ENCODE results near the gene TMPRSS4.

The TMPRSS4 gene

DNA sequence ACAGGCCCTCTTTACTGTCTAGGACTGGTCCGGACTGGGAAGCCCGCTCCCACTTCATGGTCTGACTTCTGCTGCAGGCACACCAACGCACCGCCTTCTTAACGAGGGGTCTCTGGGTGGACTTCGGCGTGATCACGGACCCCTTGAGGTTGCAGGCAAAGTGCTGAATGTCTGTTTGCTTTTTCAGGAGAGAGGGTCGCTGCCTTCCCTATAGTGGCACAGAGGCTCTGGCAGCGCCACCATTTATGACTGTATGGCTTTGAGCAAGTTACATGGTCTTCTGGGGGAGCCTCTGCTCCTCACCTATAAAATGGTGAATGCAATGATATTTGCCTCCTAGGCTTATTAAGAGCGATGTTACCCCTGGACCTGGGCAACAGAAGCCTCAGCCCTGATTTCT, 77.1 kb downstream of the TMPRSS4 start:
- H3K79me2 ChIP-seq (ENCODE audit: low read length): no peaks in the 10 kb centered on the region
- H3K27ac ChIP-seq (ENCODE audit: low read length): no peak overlapping the region
- H3K36me3 ChIP-seq (replicated peaks; ENCODE audit: insufficient read depth, low read length): no peaks in the 10 kb centered on the region
- no peak for DNase-seq
- peaks cover 98% of the 10 kb centered on the region for H3K27me3 ChIP-seq (replicated peaks; ENCODE audit: insufficient read depth, low read length)
- H3K4me1 ChIP-seq (ENCODE audit: low read length): no peaks in the 10 kb centered on the region
- H2AFZ ChIP-seq (ENCODE audit: low read length): no peak overlapping the region
- no peaks in the 10 kb centered on the region for H3K9me2 ChIP-seq (replicated peaks; ENCODE audit: insufficient read depth, low read length)
- no peaks in the 10 kb centered on the region for H4K20me1 ChIP-seq (ENCODE audit: insufficient read depth, low read length)
- H3F3A ChIP-seq (ENCODE audit: insufficient read depth, low read length): no peaks in the 10 kb centered on the region
- H3K9me3 ChIP-seq (replicated peaks; ENCODE audit: insufficient read depth, low read length): no peaks in the 10 kb centered on the region
- H3K4me3 ChIP-seq (ENCODE audit: low read length): no peak overlapping the region
- no peak for TF ChIP-seq EZH2 (optimal IDR thresholded peaks at IDR 0.05; ENCODE audit: low read depth, low read length)
- TF ChIP-seq, protein P1, sequence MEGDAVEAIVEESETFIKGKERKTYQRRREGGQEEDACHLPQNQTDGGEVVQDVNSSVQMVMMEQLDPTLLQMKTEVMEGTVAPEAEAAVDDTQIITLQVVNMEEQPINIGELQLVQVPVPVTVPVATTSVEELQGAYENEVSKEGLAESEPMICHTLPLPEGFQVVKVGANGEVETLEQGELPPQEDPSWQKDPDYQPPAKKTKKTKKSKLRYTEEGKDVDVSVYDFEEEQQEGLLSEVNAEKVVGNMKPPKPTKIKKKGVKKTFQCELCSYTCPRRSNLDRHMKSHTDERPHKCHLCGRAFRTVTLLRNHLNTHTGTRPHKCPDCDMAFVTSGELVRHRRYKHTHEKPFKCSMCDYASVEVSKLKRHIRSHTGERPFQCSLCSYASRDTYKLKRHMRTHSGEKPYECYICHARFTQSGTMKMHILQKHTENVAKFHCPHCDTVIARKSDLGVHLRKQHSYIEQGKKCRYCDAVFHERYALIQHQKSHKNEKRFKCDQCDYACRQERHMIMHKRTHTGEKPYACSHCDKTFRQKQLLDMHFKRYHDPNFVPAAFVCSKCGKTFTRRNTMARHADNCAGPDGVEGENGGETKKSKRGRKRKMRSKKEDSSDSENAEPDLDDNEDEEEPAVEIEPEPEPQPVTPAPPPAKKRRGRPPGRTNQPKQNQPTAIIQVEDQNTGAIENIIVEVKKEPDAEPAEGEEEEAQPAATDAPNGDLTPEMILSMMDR (IDR thresholded peaks at IDR 0.05; ENCODE audit: low read length): no peak
- no peak for TF ChIP-seq EZH2phosphoT487 (IDR thresholded peaks at IDR 0.05; ENCODE audit: low read length)
- no peak overlapping the region for H3K4me2 ChIP-seq (ENCODE audit: low read depth, low read length)
- no peak overlapping the region for H3K9ac ChIP-seq (ENCODE audit: low read length)

DNA sequence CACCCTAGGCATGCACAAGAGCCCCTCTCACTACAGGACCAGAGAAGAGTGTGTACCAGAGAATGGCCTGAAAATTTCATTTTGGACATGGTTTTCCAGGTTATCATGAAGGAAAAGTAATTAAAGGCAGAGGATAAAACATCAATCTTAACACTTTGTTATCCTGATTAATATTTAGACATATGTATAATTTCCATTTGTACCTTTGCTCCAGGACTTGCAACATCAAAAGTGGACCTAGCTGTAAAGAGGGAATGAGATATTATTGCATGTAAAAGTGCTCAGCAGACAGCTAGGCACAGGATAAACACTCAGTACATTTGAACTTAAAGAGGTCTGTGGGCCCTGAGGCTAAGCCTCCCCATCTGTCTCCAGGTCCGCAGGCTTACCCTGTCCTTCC, 77.8 kb downstream of the TMPRSS4 start:
- TF ChIP-seq EZH2 (optimal IDR thresholded peaks at IDR 0.05; ENCODE audit: low read depth, low read length): no peak
- TF ChIP-seq, protein P1 (IDR thresholded peaks at IDR 0.05; ENCODE audit: low read length): no peak
- TF ChIP-seq EZH2phosphoT487 (IDR thresholded peaks at IDR 0.05; ENCODE audit: low read length): no peak
- no peak overlapping the region for H3K27ac ChIP-seq (ENCODE audit: low read length)
- no peak overlapping the region for H2AFZ ChIP-seq (ENCODE audit: low read length)
- H4K20me1 ChIP-seq (ENCODE audit: insufficient read depth, low read length): no peaks in the 10 kb centered on the region
- no peak overlapping the region for H3K9ac ChIP-seq (ENCODE audit: low read length)
- H3K79me2 ChIP-seq (ENCODE audit: low read length): no peaks in the 10 kb centered on the region
- peaks cover 99% of the 10 kb centered on the region for H3K27me3 ChIP-seq (replicated peaks; ENCODE audit: insufficient read depth, low read length)
- no peaks in the 10 kb centered on the region for H3K4me1 ChIP-seq (ENCODE audit: low read length)
- no peak overlapping the region for H3K4me3 ChIP-seq (ENCODE audit: low read length)
- no peaks in the 10 kb centered on the region for H3K36me3 ChIP-seq (replicated peaks; ENCODE audit: insufficient read depth, low read length)
- H3K9me2 ChIP-seq (replicated peaks; ENCODE audit: insufficient read depth, low read length): no peaks in the 10 kb centered on the region
- DNase-seq: no peak
- no peaks in the 10 kb centered on the region for H3K9me3 ChIP-seq (replicated peaks; ENCODE audit: insufficient read depth, low read length)
- no peak overlapping the region for H3K4me2 ChIP-seq (ENCODE audit: low read depth, low read length)
- H3F3A ChIP-seq (ENCODE audit: insufficient read depth, low read length): no peaks in the 10 kb centered on the region

DNA sequence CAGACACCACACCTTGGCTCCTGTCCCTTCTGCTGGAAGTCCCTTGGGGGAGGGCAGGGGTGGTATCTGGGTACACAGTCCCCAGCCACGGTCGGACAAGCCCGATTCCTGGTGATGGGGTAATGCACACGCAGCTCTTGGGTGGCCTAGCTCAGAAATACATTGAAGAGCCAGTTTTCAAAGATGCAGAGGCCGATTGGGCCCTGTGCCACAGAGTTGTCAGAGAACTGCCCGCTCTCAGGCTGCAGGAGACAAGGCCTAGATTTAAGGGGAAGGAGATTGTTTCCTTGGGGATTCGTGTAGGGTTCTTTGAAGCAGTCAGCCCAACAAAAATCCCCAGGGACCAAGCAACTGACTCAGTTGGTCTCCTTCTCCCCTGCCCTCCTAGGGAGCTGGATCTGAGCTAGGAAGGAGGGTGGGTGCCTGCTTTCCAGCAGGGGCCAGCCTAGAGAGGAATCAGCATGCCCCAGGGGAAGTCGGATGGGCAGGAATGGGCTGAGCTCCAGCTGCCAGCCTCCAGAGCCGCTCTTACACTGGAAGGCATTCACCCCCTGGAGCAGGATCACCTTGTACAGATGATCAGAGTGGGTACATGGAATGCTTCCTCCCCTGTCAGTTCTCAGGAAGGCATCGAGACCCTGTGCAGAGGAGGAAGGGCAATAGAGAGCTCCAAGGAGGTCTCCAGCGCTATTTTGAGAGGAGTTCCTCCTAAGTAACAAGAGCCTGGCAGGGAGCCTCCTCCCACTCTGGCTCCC, 79.1 kb downstream of the TMPRSS4 start:
- H3K27me3 ChIP-seq (replicated peaks; ENCODE audit: insufficient read depth, low read length): peaks cover 90% of the 10 kb centered on the region
- H3K27ac ChIP-seq (ENCODE audit: low read length): no peak overlapping the region
- TF ChIP-seq EZH2 (optimal IDR thresholded peaks at IDR 0.05; ENCODE audit: low read depth, low read length): no peak
- no peak for TF ChIP-seq EZH2phosphoT487 (IDR thresholded peaks at IDR 0.05; ENCODE audit: low read length)
- TF ChIP-seq, protein P1 (IDR thresholded peaks at IDR 0.05; ENCODE audit: low read length): no peak

More for the DNA sequence above, 79.1 kb downstream of the TMPRSS4 start:
- no peaks in the 10 kb centered on the region for H3K9me3 ChIP-seq (replicated peaks; ENCODE audit: insufficient read depth, low read length)
- H3K36me3 ChIP-seq (replicated peaks; ENCODE audit: insufficient read depth, low read length): no peaks in the 10 kb centered on the region
- H2AFZ ChIP-seq (ENCODE audit: low read length): no peak overlapping the region
- no peak for DNase-seq
- no peaks in the 10 kb centered on the region for H3F3A ChIP-seq (ENCODE audit: insufficient read depth, low read length)
- H3K9me2 ChIP-seq (replicated peaks; ENCODE audit: insufficient read depth, low read length): no peaks in the 10 kb centered on the region
- H3K9ac ChIP-seq (ENCODE audit: low read length): no peak overlapping the region
- no peak overlapping the region for H3K4me3 ChIP-seq (ENCODE audit: low read length)
- no peak overlapping the region for H3K4me2 ChIP-seq (ENCODE audit: low read depth, low read length)
- no peaks in the 10 kb centered on the region for H3K79me2 ChIP-seq (ENCODE audit: low read length)
- no peaks in the 10 kb centered on the region for H3K4me1 ChIP-seq (ENCODE audit: low read length)
- no peaks in the 10 kb centered on the region for H4K20me1 ChIP-seq (ENCODE audit: insufficient read depth, low read length)
